HCT116 (cell line): ENCODE data around the gene IRF4. TPM values are rescaled to one million over a fixed set of nuclear protein-coding genes. Genes with fewer than 3 reads are reported as not detected.

Source experiments
- ATAC-seq: fragments of 200-7000 bp; cut with Tn5 transposase; 2 replicates; pipeline ENCODE4 v1.9.1; 2020; ENCODE audit warnings: mild to moderate bottlenecking, moderate library complexity
- BruUV-seq: library from RNA; stranded (reverse); fragments of 400-500 nt; replicated peaks from 2 replicates; lab custom pipeline; 2021; lab: Mats Ljungman, UMichigan
- CTCF ChIA-PET: fragments of 300-600 bp; sonication (Branson Sonifier 250); formaldehyde crosslinking; loops from one replicate; lab custom pipeline; 2021; ENCODE audit warnings: antibody characterized with exemption; lab: Charles Lee
- POLR2A ChIA-PET: fragments of 300-600, 350-600 bp; sonication (Branson Sonifier 250); formaldehyde crosslinking; loops from one replicate; lab custom pipeline; 2021; ENCODE audit warnings: antibody characterized with exemption; lab: Charles Lee
- RAD21 ChIA-PET, 2 experiments: fragments of 300-600 bp; sonication (Branson Sonifier 250); formaldehyde crosslinking; loops; one replicate each; lab custom pipeline; 2023; ENCODE audit warnings: low total read pairs in 2 of 2; ENCODE audit not compliant: uncharacterized antibody in 2 of 2, unreplicated experiment in 2 of 2, low non-redundant PET in 1 of 2; lab: Charles Lee
- DNase-seq: peaks from one replicate; pipeline ENCODE4 v3.0.0-alpha.2; 2010; ENCODE audit warnings: low read depth, low spot score
- H2AFZ ChIP-seq: fragments of 200-600 bp; shearing (Covaris generic), sonication (generic); 2 replicates; pipeline ENCODE4 v1.6.1; 2017; ENCODE audit warnings: low read depth, mixed run types, mixed read lengths, antibody characterized with exemption, low read length; ENCODE audit not compliant: poor library complexity, severe bottlenecking
- H3K27ac ChIP-seq: 2 replicates; pipeline ENCODE4 v1.5.1; 2012; ENCODE audit warnings: low read depth, low read length
- H3K27me3 ChIP-seq: fragments of 200-600 bp; sonication (generic); 2 replicates; pipeline ENCODE4 v1.6.1; 2016; ENCODE audit warnings: mixed run types, low read length, mixed read lengths; ENCODE audit not compliant: insufficient read depth
- H3K36me3 ChIP-seq, 2 experiments: fragments of 200-500 bp in 1 of 2; fragments of 200-600 bp in 1 of 2; sonication (Bioruptor generic) in 1 of 2; sonication (generic) in 1 of 2; 2 replicates each; pipeline versions ENCODE4 v1.5.1 to v1.6.1; 2014 to 2016; ENCODE audit warnings: low read length in 2 of 2, inconsistent platforms in 1 of 2, mixed read lengths in 1 of 2, mixed run types in 1 of 2; ENCODE audit not compliant: insufficient read depth in 2 of 2, control insufficient read depth in 1 of 2
- H3K4me1 ChIP-seq, 2 experiments: fragments of 200-600 bp in 1 of 2; sonication (generic) in 1 of 2; 2 replicates each; pipeline versions ENCODE4 v1.5.1 to v1.6.1; 2012 to 2017; ENCODE audit warnings: low read length in 2 of 2, inconsistent platforms in 1 of 2, mild to moderate bottlenecking in 1 of 2, mixed read lengths in 1 of 2, mixed run types in 1 of 2, moderate library complexity in 1 of 2; ENCODE audit not compliant: insufficient read depth in 2 of 2, control insufficient read depth in 1 of 2
- H3K4me2 ChIP-seq: fragments of 200-600 bp; sonication (generic); 2 replicates; pipeline ENCODE4 v1.6.1; 2017; ENCODE audit warnings: mixed run types, low read length, mixed read lengths
- H3K4me3 ChIP-seq, 2 experiments: fragments of 200-600 bp in 1 of 2; sonication (generic) in 1 of 2; replicated peaks in 1 of 2; 2 replicates each; pipeline ENCODE4 v1.5.1; 2011 to 2016; ENCODE audit warnings: low read length in 2 of 2, control low read depth in 1 of 2, low read depth in 1 of 2, mild to moderate bottlenecking in 1 of 2, mixed read lengths in 1 of 2, mixed run types in 1 of 2
- H3K79me2 ChIP-seq: fragments of 200-600 bp; sonication (generic); 2 replicates; pipeline ENCODE4 v1.6.1; 2017; ENCODE audit warnings: mild to moderate bottlenecking, mixed run types, low read length, moderate library complexity, mixed read lengths; ENCODE audit not compliant: insufficient read depth
- H3K9ac ChIP-seq: fragments of 200-600 bp; sonication (generic); 2 replicates; pipeline ENCODE4 v1.6.1; 2016; ENCODE audit warnings: low read length, mixed read lengths
- H3K9me2 ChIP-seq: fragments of 200-600 bp; sonication (generic), shearing (Covaris generic); 2 replicates; pipeline ENCODE4 v1.6.1; 2017; ENCODE audit warnings: mixed run types, mild to moderate bottlenecking, moderate library complexity; ENCODE audit not compliant: insufficient read depth
- H3K9me3 ChIP-seq, 2 experiments: fragments of 200-500 bp in 1 of 2; fragments of 200-600 bp in 1 of 2; sonication (Bioruptor generic) in 1 of 2; sonication (generic) in 1 of 2; 2 replicates each; pipeline ENCODE4 v1.6.1; 2014 to 2017; ENCODE audit warnings: low read length in 2 of 2, mixed read lengths in 2 of 2, inconsistent platforms in 1 of 2, low read depth in 1 of 2, mild to moderate bottlenecking in 1 of 2, mixed run types in 1 of 2, moderate library complexity in 1 of 2; ENCODE audit not compliant: control insufficient read depth in 1 of 2, insufficient read depth in 1 of 2
- H4K20me1 ChIP-seq: fragments of 200-600 bp; sonication (generic), shearing (Covaris generic); 2 replicates; pipeline ENCODE4 v1.6.1; 2017; ENCODE audit warnings: mixed run types, mild to moderate bottlenecking, moderate library complexity; ENCODE audit not compliant: insufficient read depth
- CBX3 ChIP-seq: IDR thresholded peaks from 2 replicates; pipeline ENCODE4 v1.6.1; 2012; ENCODE audit warnings: low read depth
- CTCF ChIP-seq, 3 experiments: fragments of 200-600 bp in 1 of 3; sonication (generic) in 1 of 3; IDR thresholded peaks in 2 of 3; conservative IDR thresholded peaks in 1 of 3; 2 replicates each; pipeline ENCODE4 v1.5.1; 2012 to 2017; ENCODE audit warnings: low read depth in 2 of 3, low read length in 2 of 3, antibody characterized with exemption in 1 of 3, borderline replicate concordance in 1 of 3, control low read depth in 1 of 3, mild to moderate bottlenecking in 1 of 3, mixed read lengths in 1 of 3, mixed run types in 1 of 3, moderate library complexity in 1 of 3; ENCODE audit not compliant: insufficient read depth in 1 of 3
- EZH2 ChIP-seq: fragments of 200-600 bp; sonication (generic); IDR thresholded peaks from 2 replicates; pipeline ENCODE4 v1.6.1; 2017; ENCODE audit warnings: antibody characterized with exemption, mixed run types
- FOSL1 ChIP-seq: IDR thresholded peaks from 2 replicates; pipeline ENCODE4 v1.6.1; 2012; ENCODE audit warnings: low read depth
- POLR2A ChIP-seq: IDR thresholded peaks from 2 replicates; pipeline ENCODE4 v1.7.0; 2011; ENCODE audit warnings: borderline replicate concordance; ENCODE audit not compliant: insufficient read depth, insufficient read length; ENCODE audit errors: extremely low read depth
- RAD21 ChIP-seq: IDR thresholded peaks from 2 replicates; pipeline ENCODE4 v1.6.1; 2012; ENCODE audit warnings: low read depth, mild to moderate bottlenecking
- SP1 ChIP-seq: IDR thresholded peaks from 2 replicates; pipeline ENCODE4 v1.6.1; 2012; ENCODE audit warnings: low read depth
- SRF ChIP-seq: IDR thresholded peaks from 2 replicates; pipeline ENCODE4 v1.6.1; 2012; ENCODE audit warnings: low read depth
- TCF7L2 ChIP-seq: IDR thresholded peaks from 2 replicates; pipeline ENCODE4 v1.7.0; 2011; ENCODE audit warnings: borderline replicate concordance, inconsistent platforms; ENCODE audit not compliant: insufficient read depth, insufficient read length; ENCODE audit errors: extremely low read depth
- ZNF274 ChIP-seq: fragments of 200-500 bp; sonication (Bioruptor generic); IDR thresholded peaks from 2 replicates; pipeline ENCODE4 v1.6.1; 2014; ENCODE audit warnings: mild to moderate bottlenecking, low read depth, low read length, inconsistent platforms
- intact Hi-C: fragments of 100-400 bp; cut with micrococcal nuclease; formaldehyde crosslinking; loops from 2 replicates; pipeline ENCODE4 v1.10.0; 2022
- total RNA-seq: library from RNA; stranded (reverse); gene quantifications from one replicate; pipeline ENCODE4 v1.2.1, GENCODE V29; 2021; ENCODE audit not compliant: unreplicated experiment

The IRF4 gene
- total RNA-seq, 1 experiment from 2014 or later, result 1.2 TPM

GRCh38 chr6:436308-437036, 44.9 kb downstream of the IRF4 start (continued):
- TF ChIP-seq ZNF274, result no peak
- TF ChIP-seq EZH2, result no peak
- TF ChIP-seq TCF7L2, result no peak

- H4K20me1 ChIP-seq, result no peaks in the 10 kb centered on the region
- H3K4me3 ChIP-seq, result peak overlapping the region in 1 of 2 experiments; percentile 19; a peak in 1 of 4 replicates
- ATAC-seq (no peak; the same call in 1 of the 2 replicates), DNase-seq (no peak)
- intact Hi-C loops, result no loop called here
- peaks cover 12 to 35% of the 10 kb centered on the region in 2 experiments for H3K4me1 ChIP-seq
- H3K27me3 ChIP-seq, result no peaks in the 10 kb centered on the region
- ChIA-PET RAD21 (no interaction called here), CTCF (interaction anchor here (1.5 kb wide), 1 partner anchor 28 kb away, joined by 4 read pairs; no protein-coding TSS in a partner anchor), POLR2A (no interaction called here)
- peak overlapping the region; percentile 45 for H3K27ac ChIP-seq
- BruUV-seq, result no TSS peak
- no peaks in the 10 kb centered on the region for H3K9me2 ChIP-seq
- H3K9ac ChIP-seq, result peak overlapping the region; percentile 23
- TF ChIP-seq FOSL1, result peak; percentile 69; the same call in 1 of the 2 replicates
- peak; percentile 32; the same call in 1 of the 2 replicates for TF ChIP-seq SP1
- no peak for TF ChIP-seq POLR2A
- TF ChIP-seq SRF, result no peak
- 0 out of 2 replicates have a peak, but pooled peaks have one; percentile 28 for TF ChIP-seq CBX3
- no peak for TF ChIP-seq CTCF (IDR thresholded peaks at IDR 0.05 in 2 of 3, conservative IDR thresholded peaks at IDR 0.05 in 1 of 3; ENCODE audit: borderline replicate concordance in 1 of 3, insufficient read depth in 1 of 3, low read depth in 2 of 3, low read length in 2 of 3)
- no peak for TF ChIP-seq ZNF274
- no peak for TF ChIP-seq RAD21
- no peak overlapping the region for H2AFZ ChIP-seq
- no peaks in the 10 kb centered on the region for H3K36me3 ChIP-seq
- H3K79me2 ChIP-seq, result no peaks in the 10 kb centered on the region
- no peaks in the 10 kb centered on the region for H3K9me3 ChIP-seq
- peak overlapping the region; percentile 75 for H3K4me2 ChIP-seq
These were observed 45.5 kb downstream of the IRF4 start for GRCh38 chr6:437037-437392.
